Amygdala (tissue), 56 donors: ENCODE results near the gene TRPM3.

Source experiments
- DNase-seq, 56 donors: peaks; one replicate each; lab custom pipeline; 2025; lab: John Stamatoyannopoulos, UW

Gene TRPM3

DNA sequence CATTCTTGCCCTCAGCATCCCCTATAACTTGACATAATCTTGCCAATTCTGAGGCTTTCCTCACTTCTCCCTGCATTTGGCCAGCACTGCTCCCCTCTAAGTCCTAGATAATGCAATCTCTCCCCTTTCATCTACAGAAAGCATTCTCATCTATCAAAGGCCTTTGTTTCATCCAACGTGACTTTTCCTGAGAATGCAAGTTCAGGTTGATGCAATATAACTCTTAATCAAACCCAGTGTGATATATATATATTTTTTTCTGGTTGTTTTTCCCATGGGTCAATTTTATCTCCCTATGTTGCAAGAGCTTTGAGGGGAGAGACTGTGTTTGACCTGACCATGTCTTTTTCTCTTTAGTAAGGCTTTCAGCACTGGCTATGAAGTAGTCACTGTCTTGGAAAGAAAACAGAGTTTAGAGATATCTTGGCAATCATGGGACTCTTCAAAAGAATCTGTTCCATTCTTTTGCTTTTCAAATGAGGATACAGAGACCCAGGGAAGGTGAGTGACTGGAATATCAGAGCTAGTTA lies 268.6 kb downstream of the TRPM3 start:
- DNase-seq, result no peak

DNA sequence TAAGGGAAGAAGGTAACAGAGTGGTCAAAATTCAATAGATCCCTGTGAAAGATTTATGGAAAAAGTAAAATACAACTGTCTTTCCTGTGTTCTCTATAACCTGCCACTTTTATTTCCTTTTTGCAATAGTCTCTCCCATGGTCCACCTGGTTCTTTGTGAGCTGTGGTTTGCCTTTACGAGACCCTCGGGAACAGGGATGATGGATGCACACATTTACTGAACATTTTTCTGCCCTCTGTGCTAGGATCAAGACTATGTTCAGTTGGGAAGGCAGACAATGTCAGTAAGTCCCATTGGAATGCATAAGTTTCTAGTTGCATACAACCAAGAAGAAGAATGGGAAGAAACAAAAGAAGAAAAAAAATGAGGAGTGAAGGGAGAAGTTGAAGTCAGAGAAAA lies 281.2 kb downstream of the TRPM3 start:
- no peak for DNase-seq

DNA sequence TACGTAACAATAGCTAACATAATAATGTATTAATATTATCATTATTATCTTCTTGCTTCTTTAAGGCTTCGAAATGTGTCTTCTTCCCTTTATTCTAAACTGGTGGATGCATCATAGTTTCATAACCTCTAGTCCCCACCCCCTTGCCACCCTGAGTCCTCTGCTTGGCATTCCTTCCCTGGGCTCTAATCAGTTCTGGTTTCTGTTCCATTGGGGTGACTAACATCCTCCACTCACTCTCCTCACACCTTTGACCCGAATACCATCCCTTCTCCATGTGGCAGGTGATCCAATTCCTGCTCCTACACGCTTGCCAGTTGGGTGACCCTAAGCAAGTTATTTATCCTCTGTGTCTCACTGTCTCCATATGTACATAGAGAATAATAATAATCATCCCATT lies 286.1 kb downstream of the TRPM3 start:
- no peak for DNase-seq

- no peak for DNase-seq
These were observed 288.9 kb downstream of the TRPM3 start for GRCh38 chr9:70832492-70832891.

- no peak for DNase-seq
These were observed 290.8 kb downstream of the TRPM3 start for GRCh38 chr9:70830618-70831017.

DNA sequence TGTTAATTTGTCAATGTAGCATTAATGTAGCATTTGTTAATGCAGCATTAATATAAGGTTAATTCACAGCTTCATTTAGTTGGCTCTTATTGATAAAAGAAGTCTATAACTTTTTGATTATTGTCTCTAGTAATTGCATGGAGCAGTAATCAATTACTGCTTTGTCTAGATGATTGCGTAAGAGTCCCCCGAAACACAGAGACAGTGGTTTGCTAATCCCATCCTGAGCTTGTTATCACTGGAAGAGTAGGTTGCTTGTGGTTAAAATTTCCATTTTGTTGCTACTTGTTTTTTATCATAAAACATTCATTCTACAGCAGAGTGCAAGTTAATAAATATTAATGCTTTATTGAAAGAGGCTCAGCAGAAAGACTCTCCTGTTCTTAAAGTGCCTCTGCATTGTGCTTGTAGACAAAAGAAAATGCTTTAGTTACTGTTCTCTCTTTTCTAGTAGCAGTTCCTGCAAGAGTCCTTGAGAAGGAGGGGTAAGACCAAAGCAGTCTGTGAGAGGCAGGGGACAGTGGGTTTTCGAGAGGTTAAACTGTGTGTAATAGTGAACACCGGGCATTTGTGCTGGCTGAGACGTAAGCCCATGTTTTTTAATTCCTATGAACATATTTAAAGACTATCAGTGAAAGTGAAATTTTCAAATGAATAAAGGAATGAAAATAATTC lies 291.7 kb downstream of the TRPM3 start:
- DNase-seq, result no peak

- DNase-seq, result no peak
These were observed 294.9 kb downstream of the TRPM3 start for GRCh38 chr9:70826562-70826961.

GRCh38 chr9:70823284-70823683 lies 298.1 kb downstream of the TRPM3 start:
- no peak for DNase-seq

DNA sequence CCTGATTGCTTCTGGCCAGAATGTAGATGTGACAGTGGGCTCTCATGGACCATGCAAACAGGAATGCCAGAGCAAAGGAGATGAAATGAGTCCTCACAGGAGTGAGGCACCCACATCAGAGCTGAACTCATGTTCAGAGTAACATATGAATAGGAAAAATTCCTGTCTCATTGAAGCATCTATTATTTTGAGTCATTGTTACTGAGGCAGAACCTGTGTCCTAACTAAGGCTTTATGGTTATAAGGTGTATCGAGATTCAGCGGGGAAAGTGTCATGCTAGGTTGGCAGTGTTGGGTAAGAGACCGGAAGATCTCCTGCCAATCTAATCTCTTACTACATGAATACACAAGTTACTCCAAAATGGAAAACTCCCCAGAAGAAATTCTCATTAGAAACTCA lies 304.1 kb downstream of the TRPM3 start:
- DNase-seq, result no peak

DNA sequence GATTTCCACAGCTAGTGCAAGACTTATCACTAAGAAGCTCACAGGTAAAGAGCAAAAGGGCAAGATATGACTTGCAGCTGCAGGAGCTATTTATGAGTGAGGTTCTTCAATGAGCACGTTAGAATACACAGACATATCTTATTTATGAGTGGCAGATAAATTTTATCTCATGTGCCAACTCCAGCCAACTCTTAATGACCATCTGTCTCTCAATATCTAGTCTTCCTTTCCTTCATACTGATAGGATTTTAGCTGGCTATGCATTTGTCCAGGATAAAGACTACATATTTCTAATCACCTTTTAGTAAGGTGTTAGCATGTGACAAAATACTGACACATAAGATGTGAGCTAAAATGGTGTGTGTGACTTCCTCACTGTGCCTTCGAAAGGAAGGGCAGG lies 304.5 kb downstream of the TRPM3 start:
- DNase-seq, result no peak

DNA sequence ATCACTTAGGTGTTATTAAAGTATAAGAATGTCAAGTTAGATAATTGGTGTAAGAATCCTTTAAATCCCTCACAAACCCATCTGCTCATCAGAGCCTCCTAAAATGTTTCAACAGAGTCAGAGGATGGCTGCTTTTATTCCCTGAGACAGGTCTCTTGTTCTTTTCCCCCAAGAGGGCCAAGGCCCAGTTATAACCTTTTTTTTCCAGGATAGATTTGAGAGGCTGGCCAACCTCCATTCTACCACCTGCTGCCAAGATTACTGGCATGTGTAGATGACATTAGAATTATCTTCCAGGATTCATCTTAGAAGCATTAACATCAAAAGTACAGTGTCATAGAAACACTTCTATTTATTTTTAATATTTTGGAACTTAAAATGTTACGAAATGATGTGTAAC lies 305.1 kb downstream of the TRPM3 start:
- DNase-seq, result no peak

- DNase-seq, result no peak
These were observed 306.8 kb downstream of the TRPM3 start for GRCh38 chr9:70814597-70814996.

GRCh38 chr9:70813141-70813540 lies 308.3 kb downstream of the TRPM3 start:
- DNase-seq, result no peak

- no peak for DNase-seq
These were observed 309.8 kb downstream of the TRPM3 start for GRCh38 chr9:70811638-70812037.

DNA sequence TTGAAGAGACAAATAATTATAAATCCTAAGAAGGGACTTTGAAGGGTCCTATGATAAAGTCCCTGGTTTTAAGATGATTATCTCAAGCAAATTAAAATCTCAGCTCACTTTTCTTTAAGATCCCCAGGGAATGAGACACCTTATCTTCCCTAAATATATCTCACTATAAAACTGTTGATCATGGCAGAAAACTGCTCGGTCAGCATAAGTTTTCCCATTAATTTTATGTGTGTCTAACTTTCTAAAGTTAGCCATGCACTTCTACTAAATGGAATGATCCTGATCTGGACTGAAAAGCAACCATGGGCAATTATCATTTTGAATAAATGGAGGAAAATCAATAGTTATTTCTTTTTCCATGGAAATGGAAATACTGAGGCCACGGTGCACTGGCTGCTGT lies 314.5 kb downstream of the TRPM3 start:
- DNase-seq, result no peak

DNA sequence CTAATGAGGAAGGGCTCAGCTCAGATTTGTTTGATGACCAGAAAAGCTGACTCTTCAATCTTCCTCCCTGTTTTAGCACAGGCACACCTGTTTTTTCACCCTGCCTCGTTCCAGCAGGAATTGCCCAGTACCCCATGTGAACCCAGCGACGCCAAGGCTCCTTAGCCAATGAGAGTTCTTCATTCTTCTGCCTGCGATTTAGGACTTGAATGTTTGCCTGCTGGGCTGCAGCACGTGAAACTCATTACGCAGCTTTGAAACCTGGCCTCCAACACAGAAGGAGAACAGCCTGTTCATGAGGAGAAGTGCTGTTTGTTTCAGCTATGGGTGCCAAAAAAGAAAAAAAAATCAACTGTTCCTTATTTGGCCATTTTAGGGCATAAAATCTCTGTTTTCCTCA lies 315.5 kb downstream of the TRPM3 start:
- peak in 37 of 56 donors; percentile 2 to 73 (median 21) for DNase-seq

DNA sequence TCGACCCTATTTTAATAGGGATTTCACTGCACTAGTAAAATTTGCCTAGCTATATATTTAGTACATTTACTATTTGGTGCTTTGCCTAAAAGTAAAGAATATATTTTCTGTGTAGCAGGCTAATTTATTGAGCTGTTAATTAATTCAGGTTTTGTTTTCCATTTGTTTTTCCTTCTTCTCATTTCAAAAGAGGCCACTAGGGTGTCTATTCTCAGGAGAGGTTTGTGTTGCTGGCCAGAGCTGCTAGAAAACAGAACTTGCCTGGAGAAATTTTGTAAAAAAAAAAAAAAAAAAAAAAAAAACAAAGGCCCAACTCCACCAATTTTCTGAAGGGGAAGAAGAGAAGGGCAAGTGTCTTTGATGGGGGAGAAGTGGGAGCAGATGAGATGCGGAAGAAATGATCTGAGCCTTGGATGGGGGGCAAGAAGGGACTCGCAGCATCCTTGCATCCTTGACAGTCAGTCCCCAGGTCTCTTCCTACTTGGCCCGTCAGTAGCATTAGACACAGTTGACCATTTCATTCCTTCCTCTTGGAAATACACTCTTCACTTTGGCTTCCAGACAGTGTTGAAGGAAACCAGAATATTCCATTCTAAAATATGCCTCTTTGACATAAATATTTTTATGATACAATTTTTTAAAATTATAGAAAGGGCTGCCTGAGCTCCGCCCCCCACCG lies 318.5 kb downstream of the TRPM3 start:
- DNase-seq, result no peak

- no peak for DNase-seq
These were observed 319.2 kb downstream of the TRPM3 start for GRCh38 chr9:70802206-70802605.

DNA sequence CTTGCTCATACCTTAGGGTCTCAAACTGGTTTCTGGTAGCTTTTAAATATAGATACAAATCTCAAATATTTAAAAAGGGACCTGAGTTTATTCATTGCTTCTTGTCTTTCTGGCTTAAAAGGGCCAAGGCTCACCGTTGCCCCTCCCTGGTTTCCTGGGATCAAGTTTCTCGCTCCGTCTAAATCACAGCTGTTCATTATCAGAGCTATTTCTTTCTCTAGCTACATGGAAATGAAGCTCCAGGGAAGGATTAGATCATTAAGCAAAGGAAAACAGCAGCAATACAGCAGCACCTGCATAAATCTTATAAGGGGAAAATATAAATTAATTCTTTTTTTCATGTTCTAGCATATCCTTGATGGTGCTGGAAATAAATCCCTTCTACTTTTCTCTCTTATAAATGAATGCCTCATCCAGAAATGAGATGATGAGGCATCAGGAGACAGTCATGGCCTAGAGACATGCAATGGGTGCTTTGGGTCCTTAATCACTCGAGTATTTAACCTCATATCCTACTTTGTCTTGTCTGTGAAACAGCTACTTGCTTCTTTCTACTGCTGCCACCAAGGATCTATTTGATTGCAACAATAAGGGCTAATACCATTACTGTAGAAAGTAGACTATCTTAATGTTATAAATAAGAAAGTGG lies 320.1 kb downstream of the TRPM3 start:
- no peak for DNase-seq

DNA sequence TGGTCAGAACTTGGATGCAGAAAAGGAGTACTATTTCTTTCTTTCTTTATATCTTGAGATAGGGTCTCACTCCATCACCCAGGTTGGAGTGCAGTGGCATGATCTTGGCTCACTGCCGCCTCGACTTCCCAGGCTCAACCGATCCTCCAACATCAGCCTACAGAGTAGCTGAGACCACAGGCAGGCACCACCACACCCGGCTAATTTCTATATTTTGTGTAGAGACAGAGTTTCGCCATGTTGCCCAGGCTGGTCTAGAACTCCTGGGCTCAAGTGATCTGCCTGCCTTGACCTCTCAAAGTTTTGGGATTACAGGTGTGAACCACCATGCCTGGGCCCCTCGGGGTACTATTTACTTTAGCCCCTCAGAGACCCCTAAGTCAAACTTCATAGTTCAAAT lies 323.4 kb downstream of the TRPM3 start:
- DNase-seq, result no peak

DNA sequence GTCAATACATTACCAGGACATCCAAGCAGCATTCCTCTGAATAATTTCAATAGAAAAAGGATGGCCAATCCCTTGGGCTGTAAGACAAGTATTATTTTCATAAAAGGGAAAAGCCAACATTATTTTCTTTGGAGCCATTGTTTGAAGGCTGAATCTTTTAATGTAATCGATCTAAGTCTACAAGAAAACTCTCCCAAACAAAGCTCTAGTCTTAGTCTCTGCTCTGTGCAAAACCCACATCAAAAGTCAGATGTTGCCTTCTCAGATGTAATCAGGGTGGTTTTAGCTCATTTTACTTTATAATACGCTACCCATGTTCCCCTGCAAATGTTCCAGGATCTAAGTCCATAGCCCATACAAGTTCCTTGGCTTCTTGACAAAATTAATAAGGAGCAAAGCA lies 325.6 kb downstream of the TRPM3 start:
- no peak for DNase-seq

DNA sequence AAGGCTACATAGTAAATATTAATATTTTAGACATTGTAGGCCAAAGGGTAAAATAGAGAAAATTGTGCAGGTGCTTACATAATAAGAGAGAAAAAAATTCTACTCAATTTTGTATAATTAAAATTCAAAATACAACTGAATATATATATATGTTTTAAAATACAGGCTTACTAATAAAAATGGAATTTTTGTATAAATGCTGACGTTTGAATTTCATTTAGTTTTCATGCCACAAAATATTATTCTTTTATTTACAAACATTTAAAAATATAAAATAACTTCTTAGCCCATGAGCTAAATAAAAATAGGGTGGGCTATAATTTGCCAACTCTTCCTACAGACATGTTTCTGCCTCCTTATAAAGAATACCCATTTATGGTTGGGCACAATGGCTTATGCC lies 328.6 kb downstream of the TRPM3 start:
- no peak for DNase-seq
